GM18951 (cell line): ENCODE data around the gene SYNPR.

Experiments
- POLR2A ChIP-seq: IDR thresholded peaks from 4 replicates; pipeline ENCODE4 v1.6.1; 2011; ENCODE audit warnings: mild to moderate bottlenecking; ENCODE audit not compliant: insufficient read length, insufficient read depth; ENCODE audit errors: extremely low read depth
- in situ Hi-C: fragments of 300-500 bp; cut with MboI; formaldehyde crosslinking; loops from one replicate; pipeline ENCODE4 v1.12.0; 2022; ENCODE audit warnings: low sequenced_read_pairs, mixed read lengths, inconsistent platforms; ENCODE audit not compliant: unreplicated experiment

Gene SYNPR

GRCh38 chr3:63477494-63478129, 199.5 kb downstream of the SYNPR start:
- in situ Hi-C loops: no loop called here
- no peak for TF ChIP-seq POLR2A

GRCh38 chr3:63478990-63479660, 201.0 kb downstream of the SYNPR start:
- no peak for TF ChIP-seq POLR2A
- in situ Hi-C loops: no loop called here

GRCh38 chr3:63479661-63480035, 201.5 kb downstream of the SYNPR start:
- in situ Hi-C loops: no loop called here
- no peak for TF ChIP-seq POLR2A

DNA sequence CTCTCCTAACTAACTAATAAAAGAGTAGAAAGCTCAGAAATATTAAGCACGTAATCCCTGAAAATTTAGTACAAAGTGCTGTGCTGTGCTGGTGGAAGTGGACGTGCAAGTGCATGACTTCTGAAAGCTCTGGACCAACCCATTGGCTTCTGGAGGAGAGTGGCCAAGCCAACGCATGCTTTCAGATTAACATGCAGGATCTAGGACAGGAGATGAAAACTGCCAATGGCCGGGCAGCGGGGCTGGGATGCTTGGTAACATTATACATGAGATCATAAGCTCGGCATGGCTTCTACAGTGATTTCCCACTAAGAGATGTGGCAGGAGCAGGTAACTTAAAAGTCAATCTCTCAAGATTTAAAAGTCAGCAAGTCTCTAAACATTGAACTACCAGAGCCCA, 203.5 kb downstream of the SYNPR start:
- no peak for TF ChIP-seq POLR2A
- in situ Hi-C loops: no loop called here

DNA sequence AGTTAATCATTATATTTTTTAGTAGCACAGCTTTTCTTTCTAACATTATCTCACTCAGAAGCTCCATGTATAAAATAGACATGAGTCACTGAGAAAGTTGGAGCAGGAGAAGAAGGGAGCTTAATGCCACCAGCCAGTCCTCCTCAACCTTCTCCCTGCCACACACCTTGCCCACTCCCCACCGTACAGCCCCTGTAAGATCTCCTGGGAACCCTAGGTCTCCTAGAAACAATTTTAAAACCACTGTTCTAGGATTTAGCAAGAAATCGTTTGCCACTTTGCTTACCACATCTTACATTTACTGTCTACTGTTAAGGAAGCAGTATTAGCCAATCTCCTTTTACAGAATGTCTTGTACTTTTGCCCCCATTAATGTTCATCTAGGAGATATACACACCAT, 204.2 kb downstream of the SYNPR start:
- no peak for TF ChIP-seq POLR2A
- in situ Hi-C loops: no loop called here

DNA sequence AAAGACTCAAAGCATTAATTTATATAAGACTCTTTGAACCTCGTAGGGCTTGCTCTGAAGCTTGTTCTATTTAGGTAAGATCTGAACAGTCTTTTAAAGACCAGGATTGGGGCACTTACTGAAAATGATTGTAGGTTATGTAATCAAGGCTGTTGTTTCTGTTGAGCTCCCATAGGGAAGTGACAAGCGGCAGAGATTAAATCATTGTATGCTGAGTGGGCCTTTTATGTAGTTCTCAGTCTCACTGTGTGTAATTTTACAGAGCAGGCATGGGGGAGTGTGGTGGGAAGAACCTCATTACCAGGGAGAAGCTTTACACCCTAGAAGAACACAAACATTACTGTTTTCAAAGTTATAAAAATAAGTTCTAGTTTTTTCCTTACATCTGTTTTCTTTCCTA, 214.4 kb downstream of the SYNPR start:
- no peak for TF ChIP-seq POLR2A

DNA sequence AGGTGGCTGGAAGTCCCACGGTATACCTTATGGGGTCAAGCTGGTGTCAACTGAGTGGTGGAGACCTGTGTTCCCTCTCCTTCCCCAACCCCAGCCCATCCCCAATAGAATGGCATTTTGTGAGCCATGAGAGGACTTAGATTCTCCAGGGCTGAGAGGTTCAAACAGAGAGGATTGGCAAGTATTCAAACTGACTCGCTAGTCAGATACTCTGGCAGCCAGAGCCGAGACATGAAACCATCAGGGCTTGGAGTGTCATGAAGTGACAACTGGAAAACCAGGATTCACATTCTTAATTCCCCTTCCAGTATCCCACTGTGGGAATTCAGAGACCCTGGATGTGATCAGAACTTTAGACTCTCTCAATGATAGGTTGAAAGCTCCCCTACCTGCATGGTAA, 215.0 kb downstream of the SYNPR start:
- in situ Hi-C loops: no loop called here

More for the DNA sequence above, 214.4 kb downstream of the SYNPR start:
- in situ Hi-C loops: no loop called here

DNA sequence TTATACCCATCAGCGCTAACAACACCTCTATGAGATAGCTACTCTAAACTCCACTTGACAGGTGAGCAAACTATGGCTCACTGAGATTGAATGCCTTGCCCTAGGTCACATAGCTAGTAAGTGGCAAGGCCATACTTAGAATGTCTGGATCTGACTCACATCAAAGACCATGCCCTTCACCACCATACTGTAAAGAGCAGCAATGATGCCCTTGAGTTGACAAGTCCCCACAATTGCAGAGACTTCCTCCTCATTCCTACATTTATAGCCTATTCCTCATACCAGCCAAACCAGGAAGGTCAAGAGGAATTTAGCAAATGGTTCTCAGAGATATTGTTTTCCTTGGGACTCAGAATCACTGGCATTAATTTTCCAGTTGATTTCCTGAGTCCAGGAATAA, 216.5 kb downstream of the SYNPR start:
- in situ Hi-C loops: no loop called here
- TF ChIP-seq POLR2A: no peak

More for the DNA sequence above, 215.0 kb downstream of the SYNPR start:
- no peak for TF ChIP-seq POLR2A

DNA sequence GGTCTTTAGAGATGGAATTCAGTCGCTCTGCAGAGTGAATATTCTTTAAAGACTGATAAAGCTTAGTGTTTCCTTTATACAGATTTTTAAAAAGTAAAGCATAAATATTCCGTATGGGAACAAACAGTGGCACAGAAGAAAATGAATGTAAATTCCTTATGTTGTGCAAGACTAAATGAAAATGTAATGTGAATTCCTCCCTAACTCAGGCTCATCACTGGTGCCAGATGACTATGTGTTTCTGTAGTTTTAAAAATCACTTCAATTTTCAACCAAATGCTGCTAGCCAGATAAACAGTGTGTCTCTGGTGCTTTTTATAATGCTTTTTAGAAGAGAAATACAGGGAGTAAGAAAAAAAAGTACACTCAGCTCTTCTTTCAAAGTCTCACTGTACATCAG, 219.5 kb downstream of the SYNPR start:
- in situ Hi-C loops: no loop called here
- no peak for TF ChIP-seq POLR2A

DNA sequence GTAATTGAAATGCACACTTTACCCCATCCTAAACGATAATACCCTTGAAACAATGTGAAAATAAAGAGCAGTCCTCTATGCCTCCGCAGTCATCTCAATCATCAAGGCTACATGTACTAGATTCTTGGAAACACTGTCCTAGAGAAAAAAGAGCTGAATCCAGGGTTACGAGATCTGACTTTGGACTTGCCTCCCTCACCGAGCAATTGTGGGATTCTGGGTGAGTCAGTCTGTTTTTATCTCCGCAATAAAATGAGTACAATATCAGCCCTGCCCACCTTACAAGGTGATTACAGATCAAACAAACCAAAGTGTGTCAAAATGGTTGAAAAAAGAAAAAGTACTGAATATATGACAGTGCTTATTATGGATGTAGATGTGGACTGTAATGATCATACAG, 222.1 kb downstream of the SYNPR start:
- in situ Hi-C loops: no loop called here

DNA sequence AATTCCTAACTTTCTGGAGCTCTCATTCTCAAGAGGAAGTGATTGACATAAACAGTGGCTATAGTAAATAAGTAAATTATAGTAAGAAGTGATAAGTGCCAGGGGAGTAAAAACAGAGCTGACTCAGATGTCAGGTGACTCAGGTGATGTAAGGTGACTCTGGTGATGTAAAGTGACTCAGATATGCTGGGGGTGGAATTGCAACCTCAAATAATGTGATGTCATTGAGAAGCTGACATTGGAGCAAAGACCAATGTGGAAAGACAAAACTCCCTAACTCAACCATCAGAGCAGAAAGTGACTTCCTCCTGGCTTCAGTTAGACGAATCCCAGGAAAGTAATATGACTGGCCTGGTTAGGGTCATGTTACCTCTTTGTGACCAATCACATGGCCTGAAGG, 230.2 kb downstream of the SYNPR start:
- in situ Hi-C loops: no loop called here
- no peak for TF ChIP-seq POLR2A

More for the DNA sequence above, 222.1 kb downstream of the SYNPR start:
- no peak for TF ChIP-seq POLR2A

DNA sequence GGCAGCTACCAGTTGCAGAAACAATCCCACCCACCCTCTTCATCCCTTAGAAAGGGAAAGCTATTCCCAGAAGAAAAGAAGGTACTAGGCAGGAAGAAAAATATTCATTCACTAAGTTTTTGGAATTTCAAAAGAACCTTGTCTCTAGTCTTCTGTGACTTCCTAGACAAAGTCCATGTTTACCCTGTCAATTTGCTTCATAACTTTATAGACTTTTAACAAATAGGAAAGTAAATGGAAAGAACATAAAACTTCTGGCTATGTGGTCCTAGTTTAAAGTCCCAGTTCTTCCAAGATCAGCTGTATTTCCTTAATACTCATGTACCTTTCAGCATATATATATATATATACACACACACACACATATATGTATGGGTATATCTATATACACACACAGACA, 230.7 kb downstream of the SYNPR start:
- in situ Hi-C loops: no loop called here
- no peak for TF ChIP-seq POLR2A

DNA sequence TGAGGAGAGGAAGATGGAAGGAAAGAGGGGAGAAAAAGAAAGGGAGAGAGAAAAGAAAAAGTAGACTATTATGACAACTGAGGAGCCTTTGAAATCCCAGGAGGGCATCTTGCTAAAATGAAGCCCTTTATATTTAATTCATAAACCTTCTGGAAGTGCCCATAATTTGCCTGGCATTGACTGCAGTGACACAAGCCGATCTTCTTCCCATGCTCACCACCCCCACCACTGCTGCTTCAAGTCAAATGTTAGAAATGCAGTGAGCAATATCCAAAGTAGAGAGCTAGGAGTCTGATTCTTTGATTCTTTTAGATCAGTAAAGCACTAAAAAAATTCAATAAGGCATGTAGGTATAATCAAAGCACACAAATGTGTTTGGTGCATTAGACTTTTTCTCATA, 235.7 kb downstream of the SYNPR start:
- TF ChIP-seq POLR2A: no peak
- in situ Hi-C loops: no loop called here

DNA sequence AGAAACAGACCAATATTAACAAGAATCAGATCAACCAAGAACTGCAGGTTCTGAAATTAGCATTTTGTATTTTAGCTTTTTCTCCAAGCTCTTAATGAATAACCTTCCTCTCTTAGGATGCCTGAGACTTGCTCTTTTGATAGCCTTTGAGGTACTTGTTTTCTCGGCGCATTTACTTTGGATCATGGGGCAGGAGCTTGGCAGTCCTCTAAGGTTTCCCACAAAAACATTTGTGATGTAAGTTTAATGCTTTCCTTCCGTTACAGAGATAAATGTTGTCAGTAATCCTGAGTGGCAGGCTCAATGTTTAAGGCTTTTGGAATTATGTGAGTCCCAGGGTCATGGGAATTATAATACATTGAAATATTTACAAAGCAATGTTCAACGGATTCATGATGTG, 236.6 kb downstream of the SYNPR start:
- in situ Hi-C loops: no loop called here
- TF ChIP-seq POLR2A: no peak
